ENCODE results near the gene ADAMTS3. TPM values are rescaled to one million over a fixed set of nuclear protein-coding genes. Genes with fewer than 3 reads are reported as not detected.
A peak's percentile ranks its signal among the peaks of the same experiment; 100 is the strongest.

Gene ADAMTS3
- total RNA-seq, 3 donors from 2014 or later, result 0.17 to 0.57 (median 0.41) TPM

GRCh38 chr4:72440386-72440785 lies 128.6 kb downstream of the ADAMTS3 start:
- H3K4me3 ChIP-seq, result no peak overlapping the region
- no peaks in the 10 kb centered on the region for H3K4me1 ChIP-seq (ENCODE audit: low read depth)
- no peak for TF ChIP-seq CTCF (IDR thresholded peaks at IDR 0.05)
- DNase-seq (no peak), ATAC-seq (no peak)
- intact Hi-C loops (cut with DNase I, micrococcal nuclease), result no loop called here
- H3K36me3 ChIP-seq (ENCODE audit: low read depth), result no peaks in the 10 kb centered on the region
- no peaks in the 10 kb centered on the region for H3K9me3 ChIP-seq

- no peaks in the 10 kb centered on the region for H3K36me3 ChIP-seq (ENCODE audit: low read depth)
- no peaks in the 10 kb centered on the region for H3K9me3 ChIP-seq
- intact Hi-C loops (cut with DNase I, micrococcal nuclease), result no loop called here
- no peak for ATAC-seq
- H3K4me1 ChIP-seq (ENCODE audit: low read depth), result no peaks in the 10 kb centered on the region
- H3K4me3 ChIP-seq, result no peak overlapping the region
- DNase-seq, result no peak
- no peak for TF ChIP-seq CTCF (IDR thresholded peaks at IDR 0.05)
Observed at GRCh38 chr4:72432975-72433374, 136.0 kb downstream of the ADAMTS3 start.

GRCh38 chr4:72432282-72432681 lies 136.7 kb downstream of the ADAMTS3 start:
- no peak for TF ChIP-seq CTCF (IDR thresholded peaks at IDR 0.05)
- Histone ChIP-seq H3K4me3 (no peak overlapping the region), H3K36me3 (ENCODE audit: low read depth) (no peaks in the 10 kb centered on the region), H3K4me1 (ENCODE audit: low read depth) (no peaks in the 10 kb centered on the region), H3K9me3 (no peaks in the 10 kb centered on the region)
- DNase-seq, result no peak
- intact Hi-C loops (cut with DNase I, micrococcal nuclease), result no loop called here
- ATAC-seq, result no peak

- Histone ChIP-seq H3K4me3 (no peak overlapping the region), H3K9me3 (no peaks in the 10 kb centered on the region), H3K36me3 (ENCODE audit: low read depth) (no peaks in the 10 kb centered on the region), H3K4me1 (ENCODE audit: low read depth) (no peaks in the 10 kb centered on the region)
- ATAC-seq, result no peak
- no peak for DNase-seq
- TF ChIP-seq CTCF (IDR thresholded peaks at IDR 0.05), result no peak
- intact Hi-C loops (cut with DNase I, micrococcal nuclease), result no loop called here
Observed at GRCh38 chr4:72430988-72431387, 138.0 kb downstream of the ADAMTS3 start.

- ATAC-seq, result peak; percentile 43
- Histone ChIP-seq H3K4me3 (no peak overlapping the region), H3K36me3 (ENCODE audit: low read depth) (no peaks in the 10 kb centered on the region), H3K4me1 (ENCODE audit: low read depth) (no peaks in the 10 kb centered on the region), H3K9me3 (no peaks in the 10 kb centered on the region)
- TF ChIP-seq CTCF (IDR thresholded peaks at IDR 0.05), result no peak
- DNase-seq, result peak in 2 of 3 donors; percentile 14 to 33
- intact Hi-C loops (cut with DNase I, micrococcal nuclease), result no loop called here
Observed at GRCh38 chr4:72430050-72430449, 139.0 kb downstream of the ADAMTS3 start.

GRCh38 chr4:72429397-72429889 lies 139.6 kb downstream of the ADAMTS3 start:
- TF ChIP-seq CTCF (IDR thresholded peaks at IDR 0.05), result no peak
- Histone ChIP-seq H3K36me3 (ENCODE audit: low read depth) (no peaks in the 10 kb centered on the region), H3K9me3 (no peaks in the 10 kb centered on the region), H3K4me1 (ENCODE audit: low read depth) (no peaks in the 10 kb centered on the region), H3K4me3 (no peak overlapping the region)
- intact Hi-C loops (cut with DNase I, micrococcal nuclease), result no loop called here
- ATAC-seq (no peak), DNase-seq (no peak)
